Thyroid gland (tissue), 4 donors: ENCODE data around the gene DPEP2NB. TPM values are rescaled to one million over a fixed set of nuclear protein-coding genes. Genes with fewer than 3 reads are reported as not detected.
"Not testable (repeated sequence)": the region's sequence is repeated elsewhere in the genome, so short reads cannot be mapped to it uniquely, and the experiment has no call there.

Experiments
- DNase-seq, 2 donors: peaks; one replicate each; pipeline ENCODE4 v3.0.0-alpha.2; 2019
- H3K27ac ChIP-seq, 3 donors: fragments of 200-600 bp; sonication (generic); 1 replicate in 2 of 3; 2 replicates in 1 of 3; pipeline ENCODE4 v1.5.1; 2016 to 2019; ENCODE audit warnings: mild to moderate bottlenecking in 1 of 3, moderate library complexity in 1 of 3
- H3K27me3 ChIP-seq: fragments of 200-600 bp; sonication (generic); one replicate; pipeline ENCODE4 v1.5.1; 2019
- H3K36me3 ChIP-seq, 2 donors: fragments of 200-600 bp; sonication (generic); one replicate each; pipeline ENCODE4 v1.5.1; 2016 to 2019
- H3K4me1 ChIP-seq, 2 donors: fragments of 200-600 bp; sonication (generic); one replicate each; pipeline ENCODE4 v1.5.1; 2017 to 2019
- H3K4me3 ChIP-seq, 3 donors: fragments of 200-600 bp; sonication (generic); replicated peaks in 1 of 3; 1 replicate in 2 of 3; 2 replicates in 1 of 3; pipeline ENCODE4 v1.5.1; 2016; ENCODE audit warnings: mild to moderate bottlenecking in 1 of 3
- H3K9me3 ChIP-seq: fragments of 200-600 bp; sonication (generic); one replicate; pipeline ENCODE4 v1.5.1; 2017
- CTCF ChIP-seq, 6 experiments: fragments of 200-600 bp in 3 of 6; fragments of 450-650 bp in 3 of 6; sonication (generic) in 3 of 6; IDR thresholded peaks; one replicate each; pipeline ENCODE4 v1.5.1; 2016 to 2019; ENCODE audit warnings: antibody characterized with exemption in 6 of 6, mild to moderate bottlenecking in 2 of 6, inconsistent platforms in 1 of 6, moderate library complexity in 1 of 6
- POLR2A ChIP-seq, 2 donors: fragments of 450-650 bp; IDR thresholded peaks; one replicate each; pipeline ENCODE4 v1.6.1; 2017; ENCODE audit warnings: antibody characterized with exemption in 2 of 2, mild to moderate bottlenecking in 2 of 2, moderate library complexity in 1 of 2
- WGBS, 2 donors: methylation state at CpG; one replicate each; pipeline ENCODE4 v1.1.5; 2017; 5-methylcytosine and 5-hydroxymethylcytosine counted together
- intact Hi-C: fragments of 100-400 bp; cut with DNase I; formaldehyde crosslinking; loops from one replicate; pipeline ENCODE4 v1.15.1; 2023
- total RNA-seq, 4 donors: library from RNA; depleted of rRNA; stranded (reverse); fragments of >200 nt; gene quantifications; one replicate each; pipeline ENCODE4 v1.2.3, GENCODE V29; 2016

DPEP2NB gene
- total RNA-seq, 4 donors from 2014 or later: not detected

GRCh38 chr16:68040506-68041288 is 25.0 kb upstream of the DPEP2NB start:
- H3K36me3 ChIP-seq: no peaks in the 10 kb centered on the region
- no peak for TF ChIP-seq POLR2A (IDR thresholded peaks at IDR 0.05)
- TF ChIP-seq CTCF (IDR thresholded peaks at IDR 0.05): peak; percentile 69 to 92 (median 87)
- H3K4me3 ChIP-seq: no peak overlapping the region
- intact Hi-C loops: loop anchor here (5.0 kb wide), 2 partner anchors 48 to 158 kb away; partner anchors contain the start of gene NRN1L
- H3K27ac ChIP-seq: no peak overlapping the region
- H3K4me1 ChIP-seq: peaks cover 0 to 3% of the 10 kb centered on the region in 2 donors
- WGBS, 2 donors: 71 to 80% methylated on average over 11 to 12 of the region's 14 CpGs
- peak; percentile 79 to 85 for DNase-seq
- H3K9me3 ChIP-seq: no peaks in the 10 kb centered on the region
- H3K27me3 ChIP-seq: no peaks in the 10 kb centered on the region

- intact Hi-C loops: no loop called here
- H3K27ac ChIP-seq: peak overlapping the region in 1 of 3 donors; percentile 15
- no peaks in the 10 kb centered on the region for H3K9me3 ChIP-seq
- H3K4me1 ChIP-seq: peaks cover 0 to 5% of the 10 kb centered on the region in 2 donors
- DNase-seq: no peak
- no peaks in the 10 kb centered on the region for H3K36me3 ChIP-seq
- TF ChIP-seq POLR2A (IDR thresholded peaks at IDR 0.05) (no peak), CTCF (IDR thresholded peaks at IDR 0.05) (no peak)
- H3K27me3 ChIP-seq: no peaks in the 10 kb centered on the region
- 90% methylated on average over 9 of the region's 9 CpGs for WGBS, 2 donors
- no peak overlapping the region for H3K4me3 ChIP-seq
Observed at GRCh38 chr16:68037841-68038597, 22.3 kb upstream of the DPEP2NB start.

- intact Hi-C loops: no loop called here
- H3K36me3 ChIP-seq: no peaks in the 10 kb centered on the region
- H3K27ac ChIP-seq: no peak overlapping the region
- no peak for DNase-seq
- no peaks in the 10 kb centered on the region for H3K9me3 ChIP-seq
- peaks cover 9 to 19% of the 10 kb centered on the region in 2 donors for H3K4me1 ChIP-seq
- no peak for TF ChIP-seq CTCF (IDR thresholded peaks at IDR 0.05)
- TF ChIP-seq POLR2A (IDR thresholded peaks at IDR 0.05): no peak
- WGBS, 2 donors: 90 to 95% methylated on average over 2 of the region's 2 CpGs
- no peak overlapping the region for H3K4me3 ChIP-seq
- H3K27me3 ChIP-seq: no peaks in the 10 kb centered on the region
Observed at GRCh38 chr16:68035227-68035626, 19.5 kb upstream of the DPEP2NB start.

GRCh38 chr16:68033101-68033500 is 17.4 kb upstream of the DPEP2NB start:
- TF ChIP-seq POLR2A (IDR thresholded peaks at IDR 0.05): no peak
- no peak for TF ChIP-seq CTCF (IDR thresholded peaks at IDR 0.05)
- Histone ChIP-seq H3K27me3 (no peaks in the 10 kb centered on the region), H3K36me3 (no peaks in the 10 kb centered on the region), H3K4me3 (no peak overlapping the region), H3K9me3 (no peaks in the 10 kb centered on the region), H3K27ac (peak overlapping the region in 2 of 3 donors; percentile 65 to 83), H3K4me1 (peaks cover 9 to 18% of the 10 kb centered on the region in 2 donors)
- 94 to 97% methylated on average over 2 of the region's 2 CpGs for WGBS, 2 donors
- intact Hi-C loops: no loop called here
- DNase-seq: no peak

GRCh38 chr16:68031951-68032350 is 16.2 kb upstream of the DPEP2NB start:
- Histone ChIP-seq H3K27me3 (no peaks in the 10 kb centered on the region), H3K27ac (peak overlapping the region in 2 of 3 donors; percentile 65 to 83), H3K36me3 (no peaks in the 10 kb centered on the region)

GRCh38 chr16:68030108-68030507 is 14.4 kb upstream of the DPEP2NB start:
- DNase-seq, H3K9me3 ChIP-seq, H3K27me3 ChIP-seq, intact Hi-C loops, H3K36me3 ChIP-seq, H3K4me3 ChIP-seq, H3K27ac ChIP-seq: not testable (repeated sequence)
- WGBS, 2 donors: 78 to 82% methylated on average over 6 of the region's 6 CpGs
- H3K4me1 ChIP-seq: peaks cover 9 to 18% of the 10 kb centered on the region in 2 donors

More at GRCh38 chr16:68031951-68032350, 16.2 kb upstream of the DPEP2NB start:
- WGBS, 2 donors: 87 to 94% methylated on average over 2 of the region's 2 CpGs
- Histone ChIP-seq H3K4me1 (peaks cover 9 to 18% of the 10 kb centered on the region in 2 donors), H3K4me3 (no peak overlapping the region), H3K9me3 (no peaks in the 10 kb centered on the region)
- TF ChIP-seq CTCF (IDR thresholded peaks at IDR 0.05) (no peak), POLR2A (IDR thresholded peaks at IDR 0.05) (no peak)
- intact Hi-C loops: no loop called here
- DNase-seq: peak; percentile 70 to 72
